GM18520 (cell line): ENCODE data around the gene NCOA1.
"Not testable (repeated sequence)": the region's sequence is repeated elsewhere in the genome, so short reads cannot be mapped to it uniquely, and the experiment has no call there.

ENCODE experiments used
- ATAC-seq: cut with Tn5 transposase; IDR thresholded peaks from one replicate; pipeline ENCODE4 v1.9.1; 2021; ENCODE audit not compliant: unreplicated experiment

The NCOA1 gene

DNA sequence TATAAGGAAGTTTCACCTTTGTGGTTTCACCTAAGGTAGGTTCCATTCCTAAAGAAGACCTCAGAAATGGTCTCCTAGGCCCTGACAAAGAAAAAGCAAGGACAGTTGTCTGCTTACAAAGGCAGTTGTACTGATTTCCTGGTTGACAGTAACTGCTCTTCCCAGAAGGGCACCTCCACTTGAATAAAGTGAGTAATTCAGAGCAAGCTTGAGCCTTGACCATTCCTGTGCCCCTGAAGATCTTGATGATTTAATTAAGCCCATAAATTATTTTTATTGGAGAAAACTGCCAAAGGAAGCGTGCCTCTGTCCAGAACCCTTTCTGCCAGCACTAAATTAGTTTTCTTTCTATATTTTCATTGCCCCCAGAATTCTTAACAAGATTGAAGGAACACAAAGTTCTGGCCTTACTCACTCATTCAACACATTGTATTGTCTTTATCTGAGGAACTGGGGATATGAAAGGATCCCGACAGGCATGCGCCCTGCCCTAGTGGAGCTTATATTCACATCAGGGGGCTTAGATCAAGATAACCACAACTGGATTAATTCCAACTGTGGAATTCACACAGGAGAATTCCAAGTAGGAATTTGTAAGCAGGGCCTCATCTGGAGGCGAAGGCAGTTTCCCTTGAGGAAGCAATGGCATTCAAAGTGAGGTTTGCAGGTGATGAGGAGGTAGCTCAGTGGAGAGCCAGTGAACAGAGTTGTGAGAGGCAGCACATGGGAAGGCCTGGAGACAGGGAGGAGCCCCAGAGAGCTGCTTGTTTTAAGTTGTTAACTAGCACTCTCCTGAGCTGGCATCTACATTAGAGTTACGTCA, 280.9 kb downstream of the NCOA1 start:
- ATAC-seq, result no peak

DNA sequence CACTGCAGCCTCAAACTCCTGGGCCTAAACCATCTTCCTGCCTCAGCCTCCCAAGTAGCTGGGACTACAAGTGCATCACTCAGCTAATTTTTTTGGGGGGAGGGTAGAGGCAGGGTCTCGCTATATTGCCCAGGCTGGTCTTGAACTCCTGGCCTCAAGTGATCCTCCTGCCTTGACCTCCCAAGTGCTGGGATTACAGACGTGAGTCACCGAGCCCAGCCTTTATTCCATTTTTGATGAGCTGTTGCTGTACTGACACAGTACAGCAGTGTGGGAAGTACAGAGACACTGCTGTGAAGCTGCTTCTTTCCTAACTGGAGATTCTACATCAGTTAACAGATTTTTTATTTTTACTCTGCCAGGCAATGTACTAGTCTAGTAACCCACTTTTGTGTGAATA, 283.3 kb downstream of the NCOA1 start:
- no peak for ATAC-seq

DNA sequence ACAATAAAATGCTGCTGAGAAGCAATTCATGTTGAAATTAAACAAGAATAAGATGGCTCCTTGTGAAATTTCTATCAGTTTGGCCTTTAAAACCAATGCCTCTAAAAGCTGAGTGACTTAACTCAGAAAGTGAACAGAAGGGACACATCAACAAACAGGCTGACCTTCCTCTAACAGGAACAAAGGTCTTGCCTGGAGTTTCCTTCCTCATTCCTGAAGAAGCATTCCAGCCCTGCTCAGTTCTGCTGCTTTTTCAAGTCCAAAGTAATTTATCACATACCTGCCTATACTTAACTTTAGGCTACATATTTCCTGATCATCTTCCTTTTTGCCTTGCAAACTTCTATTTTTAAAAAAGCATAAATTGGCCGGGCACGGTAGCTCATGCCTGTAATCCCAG, 288.1 kb downstream of the NCOA1 start:
- no peak for ATAC-seq

- no peak for ATAC-seq
These were observed 292.6 kb downstream of the NCOA1 start for GRCh38 chr2:24783641-24784040.

DNA sequence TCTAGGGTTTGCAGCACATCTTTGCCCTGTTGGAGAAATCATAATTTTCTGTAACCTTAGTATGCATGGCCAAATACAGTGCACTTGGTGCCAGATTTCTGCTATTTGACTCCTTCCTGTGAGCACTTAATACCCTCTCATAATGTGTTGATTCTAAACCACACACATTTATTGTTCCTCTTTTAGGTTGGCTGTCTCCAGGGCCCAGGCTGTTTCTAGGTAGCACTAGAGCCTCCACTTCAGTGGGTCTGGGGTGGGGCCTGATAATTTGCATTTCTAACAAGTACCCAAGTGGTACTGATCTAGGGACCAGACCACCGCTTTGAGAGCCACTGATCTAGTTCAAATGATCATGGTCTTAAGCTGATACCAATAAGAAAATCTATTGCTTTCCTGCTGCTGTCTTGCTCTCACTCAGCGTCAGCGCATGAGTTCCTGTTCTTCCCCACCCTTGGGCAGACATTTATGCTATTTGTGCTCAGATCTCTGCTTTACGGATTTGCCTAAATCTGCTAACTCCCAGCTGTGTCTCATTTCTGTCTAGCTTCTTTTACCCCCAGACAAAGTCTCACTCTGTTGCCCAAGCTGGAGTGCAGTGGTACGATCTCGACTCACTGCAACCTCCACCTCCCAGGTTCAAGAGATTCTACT, 294.7 kb downstream of the NCOA1 start:
- ATAC-seq, result peak; percentile 46

DNA sequence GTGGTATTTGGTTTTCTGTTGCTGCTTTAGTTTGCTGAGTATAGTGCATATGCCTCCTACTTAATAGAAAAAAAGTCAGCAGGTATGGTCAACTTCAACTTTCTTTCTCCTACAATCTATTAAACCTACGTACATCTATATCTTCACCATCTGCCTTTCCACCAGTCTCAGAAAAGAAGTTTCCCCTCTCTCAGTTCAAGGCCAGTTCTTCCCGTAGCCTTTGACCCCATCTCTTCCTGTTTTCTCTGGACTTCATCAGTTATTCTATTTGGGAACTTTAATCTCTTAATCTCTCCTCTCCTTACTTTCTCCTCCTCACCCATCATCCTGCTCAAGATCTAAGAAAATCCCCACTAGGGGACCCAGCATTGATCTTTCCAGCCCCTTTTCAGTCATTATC, 296.5 kb downstream of the NCOA1 start:
- ATAC-seq, result no peak

GRCh38 chr2:24788816-24789215, 297.8 kb downstream of the NCOA1 start:
- no peak for ATAC-seq

- ATAC-seq, result no peak
These were observed 300.4 kb downstream of the NCOA1 start for GRCh38 chr2:24791452-24791851.

DNA sequence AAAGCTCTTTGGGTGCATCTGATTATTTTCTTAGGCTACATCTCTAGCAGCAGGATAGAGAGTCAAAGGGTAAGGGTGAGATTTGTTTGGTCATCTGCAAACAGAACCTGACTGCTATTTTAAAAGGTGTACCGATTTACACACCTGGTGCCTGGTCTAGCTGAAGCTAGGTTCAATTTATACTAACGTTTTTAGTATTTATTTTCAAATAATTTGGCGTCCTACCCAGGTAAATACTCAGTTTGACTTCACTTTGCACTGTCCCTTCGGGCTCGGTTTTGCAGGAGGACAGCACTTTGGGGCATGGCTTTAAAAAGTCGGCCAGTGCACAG, 301.5 kb downstream of the NCOA1 start:
- ATAC-seq, result no peak

GRCh38 chr2:24792874-24793760, 302.1 kb downstream of the NCOA1 start, which contains the start of the genes CENPO and PTRHD1:
TSS of gene CENPO (plus strand) at chr2:24793425. CDS start at chr2:24793920, 495 bp downstream.
TSS of gene PTRHD1 (minus strand) at chr2:24793391. CDS start at chr2:24793377, 14 bp downstream.
- ATAC-seq, result peak; percentile 90

DNA sequence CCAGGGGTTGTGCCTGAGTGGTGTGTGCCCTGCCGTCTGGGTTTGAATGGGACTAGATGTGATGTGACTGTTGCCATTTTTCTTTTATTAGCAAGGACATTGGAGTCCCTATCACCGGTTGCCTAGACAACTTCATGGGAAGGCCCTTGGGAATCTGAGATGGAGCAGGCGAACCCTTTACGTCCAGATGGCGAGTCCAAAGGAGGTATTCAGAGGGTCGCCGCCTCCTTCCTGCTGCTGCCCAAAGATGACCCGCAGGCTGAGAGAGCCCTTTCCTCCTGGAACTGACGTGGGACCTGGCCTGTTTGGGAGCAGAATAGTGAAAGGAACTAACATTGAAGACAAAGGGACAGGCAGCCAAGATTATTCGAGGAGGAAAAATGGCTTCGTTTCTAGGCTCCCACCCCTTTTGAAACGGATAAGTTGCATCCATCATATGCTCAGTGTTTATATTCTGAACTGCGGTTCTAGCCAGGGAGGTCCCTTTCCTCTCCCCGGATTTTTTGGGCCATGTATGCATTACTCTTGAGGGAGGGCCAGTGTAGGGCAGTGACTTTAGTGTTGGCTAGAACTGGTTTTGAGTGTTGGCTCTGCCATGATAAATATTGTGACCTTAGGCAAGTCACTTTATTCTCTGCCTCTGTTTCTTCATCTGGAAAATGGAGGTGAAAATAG, 302.8 kb downstream of the NCOA1 start:
- ATAC-seq, result no peak

DNA sequence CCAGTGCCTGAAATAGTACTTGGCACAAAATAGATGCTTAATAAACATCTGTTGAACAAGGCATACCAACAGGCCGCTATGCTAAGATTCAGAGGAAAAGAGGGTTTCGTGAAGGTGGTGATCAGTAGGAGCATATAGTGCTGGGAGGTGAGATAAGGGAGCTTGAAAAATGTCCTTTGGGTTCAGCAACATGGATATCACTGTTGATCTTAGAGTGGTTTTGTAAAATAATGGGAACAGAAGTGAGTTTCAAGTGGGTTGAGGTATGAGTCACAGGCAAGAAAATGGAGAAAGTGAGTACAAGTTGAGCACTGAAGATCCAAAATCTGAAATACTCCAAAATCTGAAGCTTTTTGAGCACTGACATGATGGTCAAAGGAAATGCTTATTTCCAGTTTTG, 306.6 kb downstream of the NCOA1 start:
- ATAC-seq, result no peak

DNA sequence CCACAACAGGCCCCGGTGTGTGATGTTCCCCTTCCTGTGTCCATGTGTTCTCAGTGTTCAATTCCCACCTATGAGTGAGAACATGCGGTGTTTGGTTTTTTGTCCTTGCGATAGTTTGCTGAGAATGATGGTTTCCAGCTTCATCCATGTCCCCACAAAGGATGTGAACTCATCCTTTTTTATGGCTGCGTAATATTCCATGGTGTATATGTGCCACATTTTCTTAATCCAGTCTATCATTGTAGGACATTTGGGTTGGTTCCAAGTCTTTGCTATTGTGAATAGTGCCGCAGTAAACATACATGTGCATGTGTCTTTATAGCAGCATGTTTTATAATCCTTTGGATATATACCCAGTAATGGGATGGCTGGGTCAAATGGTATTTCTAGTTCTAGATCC, 309.4 kb downstream of the NCOA1 start:
- ATAC-seq, result not testable (repeated sequence)

DNA sequence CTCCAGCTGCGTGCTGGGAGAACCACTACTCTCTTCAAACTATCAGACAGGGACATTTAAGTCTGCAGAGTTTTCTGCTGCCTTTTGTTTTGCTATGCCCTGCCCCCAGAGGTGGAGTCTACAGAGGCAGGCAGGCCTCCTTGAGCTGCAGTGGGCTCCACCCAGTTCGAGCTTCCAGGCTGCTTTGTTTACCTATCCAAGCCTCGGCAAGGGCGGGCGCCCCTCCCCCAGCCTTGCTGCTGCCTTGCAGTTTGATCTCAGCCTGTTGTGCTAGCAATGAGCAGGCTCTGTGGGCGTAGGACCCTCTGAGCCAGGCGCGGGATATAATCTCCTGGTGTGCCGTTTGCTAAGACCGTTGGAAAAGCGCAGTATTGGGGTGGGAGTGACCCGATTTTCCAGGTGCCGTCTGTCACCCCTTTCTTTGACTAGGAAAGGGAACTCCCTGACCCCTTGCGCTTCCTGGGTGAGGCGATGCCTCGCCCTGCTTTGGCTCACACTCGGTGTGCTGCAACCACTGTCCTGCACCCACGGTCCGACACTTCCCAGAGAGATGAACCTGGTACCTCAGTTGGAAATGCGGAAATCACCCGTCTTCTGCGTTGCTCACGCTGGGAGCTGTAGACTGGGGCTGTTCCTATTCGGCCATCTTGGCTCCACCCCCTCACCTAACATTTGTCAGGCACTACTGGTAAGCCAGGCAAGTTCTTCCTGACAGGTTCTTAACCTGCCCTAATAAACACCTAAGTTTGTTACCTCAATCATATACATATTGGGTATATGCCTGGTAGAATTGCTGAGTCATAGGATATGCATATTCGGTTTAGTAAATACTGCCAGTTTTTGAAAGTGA, 315.0 kb downstream of the NCOA1 start:
- not testable (repeated sequence) for ATAC-seq

GRCh38 chr2:24806661-24807036, 315.6 kb downstream of the NCOA1 start:
- ATAC-seq, result no peak

- no peak for ATAC-seq
These were observed 318.4 kb downstream of the NCOA1 start for GRCh38 chr2:24809316-24810007.

DNA sequence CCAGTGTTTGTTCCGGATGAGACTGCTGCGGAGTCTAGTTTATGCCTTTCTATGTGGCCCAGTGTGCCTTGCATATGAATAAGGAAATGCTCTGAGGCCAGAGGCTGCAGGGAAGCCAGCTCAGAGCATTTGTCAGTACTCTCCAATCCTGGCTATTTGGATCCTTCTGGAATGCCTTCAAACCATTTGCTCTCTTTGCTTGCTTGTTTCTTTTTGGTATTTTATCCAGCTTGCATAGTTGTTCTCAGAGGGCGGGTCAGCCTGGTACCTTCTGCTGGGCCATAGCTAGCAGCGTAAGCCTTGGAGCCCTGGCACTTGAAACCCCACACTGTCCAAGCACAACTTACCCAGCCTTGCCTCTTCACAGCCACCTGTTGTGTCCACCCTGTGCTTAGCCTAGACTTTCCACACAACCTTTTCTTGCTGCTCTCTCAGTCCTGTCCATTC, 322.7 kb downstream of the NCOA1 start:
- no peak for ATAC-seq

GRCh38 chr2:24814516-24814915, 323.5 kb downstream of the NCOA1 start:
- ATAC-seq, result no peak

- ATAC-seq, result no peak
These were observed 324.1 kb downstream of the NCOA1 start for GRCh38 chr2:24815171-24815570.
